ENCODE results near the gene EEFSEC.

Gene EEFSEC

GRCh38 chr3:128285042-128285966 lies 132.0 kb downstream of the EEFSEC start:
- H3K27ac ChIP-seq: peak overlapping the region; percentile 99
- TF ChIP-seq, protein P1, sequence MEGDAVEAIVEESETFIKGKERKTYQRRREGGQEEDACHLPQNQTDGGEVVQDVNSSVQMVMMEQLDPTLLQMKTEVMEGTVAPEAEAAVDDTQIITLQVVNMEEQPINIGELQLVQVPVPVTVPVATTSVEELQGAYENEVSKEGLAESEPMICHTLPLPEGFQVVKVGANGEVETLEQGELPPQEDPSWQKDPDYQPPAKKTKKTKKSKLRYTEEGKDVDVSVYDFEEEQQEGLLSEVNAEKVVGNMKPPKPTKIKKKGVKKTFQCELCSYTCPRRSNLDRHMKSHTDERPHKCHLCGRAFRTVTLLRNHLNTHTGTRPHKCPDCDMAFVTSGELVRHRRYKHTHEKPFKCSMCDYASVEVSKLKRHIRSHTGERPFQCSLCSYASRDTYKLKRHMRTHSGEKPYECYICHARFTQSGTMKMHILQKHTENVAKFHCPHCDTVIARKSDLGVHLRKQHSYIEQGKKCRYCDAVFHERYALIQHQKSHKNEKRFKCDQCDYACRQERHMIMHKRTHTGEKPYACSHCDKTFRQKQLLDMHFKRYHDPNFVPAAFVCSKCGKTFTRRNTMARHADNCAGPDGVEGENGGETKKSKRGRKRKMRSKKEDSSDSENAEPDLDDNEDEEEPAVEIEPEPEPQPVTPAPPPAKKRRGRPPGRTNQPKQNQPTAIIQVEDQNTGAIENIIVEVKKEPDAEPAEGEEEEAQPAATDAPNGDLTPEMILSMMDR (conservative IDR thresholded peaks at IDR 0.05): no peak
- TF ChIP-seq ZFX (IDR thresholded peaks at IDR 0.05): no peak; the same call in 1 of the 2 replicates

- H3K27ac ChIP-seq: peak overlapping the region; percentile 99
- TF ChIP-seq ZFX (IDR thresholded peaks at IDR 0.05): no peak
- TF ChIP-seq, protein P1 (conservative IDR thresholded peaks at IDR 0.05): no peak
These were observed 132.7 kb downstream of the EEFSEC start for GRCh38 chr3:128285967-128286321.

DNA sequence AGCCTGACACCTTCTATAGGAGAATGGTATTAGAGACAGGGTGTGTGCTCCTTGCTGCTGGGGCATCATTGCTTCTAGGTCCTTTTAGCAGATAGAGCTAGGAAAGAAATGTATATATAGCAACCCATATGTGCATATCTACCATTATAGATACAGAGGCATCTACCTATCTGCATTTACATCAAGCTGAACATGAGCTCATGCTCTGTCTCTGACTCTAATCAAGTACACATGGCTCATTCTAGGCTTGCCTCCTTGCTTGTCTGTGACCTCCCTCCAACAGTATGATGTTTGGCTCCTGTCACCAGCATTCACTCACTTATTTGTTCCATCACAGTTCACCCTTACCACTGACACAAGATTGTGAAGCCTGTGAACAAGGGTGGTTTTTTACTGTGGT lies 133.4 kb downstream of the EEFSEC start:
- H3K27ac ChIP-seq: peak overlapping the region; percentile 99
- TF ChIP-seq, protein P1 (conservative IDR thresholded peaks at IDR 0.05): no peak
- no peak for TF ChIP-seq ZFX (IDR thresholded peaks at IDR 0.05)

GRCh38 chr3:128287216-128287615 lies 133.9 kb downstream of the EEFSEC start:
- peak overlapping the region; percentile 99 for H3K27ac ChIP-seq
- TF ChIP-seq, protein P1 (conservative IDR thresholded peaks at IDR 0.05): no peak
- no peak for TF ChIP-seq ZFX (IDR thresholded peaks at IDR 0.05)

- H3K27ac ChIP-seq: no peak overlapping the region; the same call in 1 of the 2 replicates
- no peak for TF ChIP-seq ZFX (IDR thresholded peaks at IDR 0.05)
- TF ChIP-seq, protein P1 (conservative IDR thresholded peaks at IDR 0.05): no peak
These were observed 136.3 kb downstream of the EEFSEC start for GRCh38 chr3:128289534-128289933.

GRCh38 chr3:128290484-128290883 lies 137.2 kb downstream of the EEFSEC start:
- TF ChIP-seq ZFX (IDR thresholded peaks at IDR 0.05): no peak
- TF ChIP-seq, protein P1 (conservative IDR thresholded peaks at IDR 0.05): no peak
- no peak overlapping the region for H3K27ac ChIP-seq

DNA sequence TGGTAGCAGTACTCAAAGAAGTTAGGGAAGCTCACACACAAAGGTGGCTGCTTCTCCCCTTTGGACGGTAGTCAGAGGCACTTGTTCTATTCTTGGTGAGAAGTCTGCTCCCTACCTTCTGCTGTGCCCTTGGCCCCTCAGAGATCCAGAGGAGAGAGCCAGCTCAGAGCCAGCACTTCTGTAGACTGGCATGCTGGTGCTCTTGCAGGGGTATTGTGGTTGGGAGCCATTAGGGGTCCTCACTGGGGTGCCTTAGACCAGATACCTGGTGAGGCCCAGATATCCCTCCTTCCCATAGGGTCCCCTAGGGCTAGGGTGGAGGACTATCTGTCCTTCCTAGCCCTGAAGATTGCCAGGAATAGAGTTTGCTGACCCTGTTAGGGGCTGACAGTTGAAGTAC lies 140.6 kb downstream of the EEFSEC start:
- H3K27ac ChIP-seq: no peak overlapping the region; the same call in 1 of the 2 replicates
- TF ChIP-seq ZFX (IDR thresholded peaks at IDR 0.05): no peak
- TF ChIP-seq, protein P1 (conservative IDR thresholded peaks at IDR 0.05): no peak
